ENCODE measurements around the gene PLEKHA8. TPM values are rescaled to one million over a fixed set of nuclear protein-coding genes. Genes with fewer than 3 reads are reported as not detected.

The PLEKHA8 gene
- total and polyA plus RNA-seq, 2 experiments from 2014 or later = 4.7 to 10.3 TPM

GRCh38 chr7:30154111-30154587 is 125.9 kb downstream of the PLEKHA8 start:
- 0 out of 2 replicates have a peak, but pooled peaks cover 3% of the 10 kb centered on the region for H3K79me2 ChIP-seq (ENCODE audit: insufficient read depth)
- no peaks in the 10 kb centered on the region for H3K27me3 ChIP-seq (replicated peaks; ENCODE audit: insufficient read depth)
- in situ Hi-C loops (cut with MboI) = loop anchor here (25.0 kb wide), 1 partner anchor 258 kb away; no protein-coding TSS in a partner anchor
- no peak for TF ChIP-seq EZH2phosphoT487 (IDR thresholded peaks at IDR 0.05; ENCODE audit: insufficient read depth, low read depth)
- TF ChIP-seq EZH2 (IDR thresholded peaks at IDR 0.05; ENCODE audit: insufficient read depth, poor library complexity, severe bottlenecking) = no peak
- no peak overlapping the region for H3K4me2 ChIP-seq (ENCODE audit: unreplicated experiment)
- H3K36me3 ChIP-seq (ENCODE audit: low read depth) = no peaks in the 10 kb centered on the region; the same call in 1 of the 2 replicates
- H3K27ac ChIP-seq = no peak overlapping the region
- H3K9me2 ChIP-seq (ENCODE audit: insufficient read depth) = no peaks in the 10 kb centered on the region
- no peaks in the 10 kb centered on the region for H4K20me1 ChIP-seq (ENCODE audit: insufficient read depth)
- H3K9me3 ChIP-seq (ENCODE audit: low read depth) = no peaks in the 10 kb centered on the region
- no peak overlapping the region for H3K4me3 ChIP-seq
- H2AFZ ChIP-seq = no peak overlapping the region
- 76 to 77% methylated on average over 9 of the region's 9 CpGs for WGBS, 2 experiments (ENCODE audit: low coverage in 1 of 2, low lambda C conversion rate in 2 of 2, missing lambda C conversion rate in 2 of 2)
- no peaks in the 10 kb centered on the region for H3K4me1 ChIP-seq (ENCODE audit: insufficient read depth)
- H3K9ac ChIP-seq = no peak overlapping the region
- H3F3A ChIP-seq (ENCODE audit: insufficient read depth) = no peaks in the 10 kb centered on the region
- DNase-seq = no peak

DNA sequence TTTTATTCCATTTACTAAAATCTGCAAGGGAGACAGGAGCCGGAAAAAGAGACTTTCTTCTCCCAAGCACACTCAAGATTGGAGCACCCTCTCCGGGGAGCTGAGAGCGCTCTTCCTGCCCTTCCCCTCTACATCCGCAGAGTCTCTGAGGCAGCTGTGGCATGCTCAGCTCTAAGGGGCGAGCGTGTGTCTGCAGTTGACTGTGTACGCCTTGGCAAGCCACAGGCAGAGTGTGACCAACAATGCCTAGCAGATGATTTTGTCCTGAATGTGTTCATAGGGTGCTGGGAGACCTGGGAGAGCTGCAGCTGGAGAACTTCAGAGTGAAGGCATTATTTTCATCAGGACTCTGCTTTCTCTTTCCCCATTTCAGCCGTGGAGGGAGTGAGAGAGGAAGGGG is 127.3 kb downstream of the PLEKHA8 start:
- H3K4me2 ChIP-seq (ENCODE audit: unreplicated experiment) = no peak overlapping the region
- H3K79me2 ChIP-seq (ENCODE audit: insufficient read depth) = 0 out of 2 replicates have a peak, but pooled peaks cover 3% of the 10 kb centered on the region
- H3K9me2 ChIP-seq (ENCODE audit: insufficient read depth) = no peaks in the 10 kb centered on the region
- H3K4me1 ChIP-seq (ENCODE audit: insufficient read depth) = no peaks in the 10 kb centered on the region
- no peaks in the 10 kb centered on the region for H4K20me1 ChIP-seq (ENCODE audit: insufficient read depth)
- no peak overlapping the region for H3K4me3 ChIP-seq
- no peaks in the 10 kb centered on the region; the same call in 1 of the 2 replicates for H3K36me3 ChIP-seq (ENCODE audit: low read depth)
- no peaks in the 10 kb centered on the region for H3K27me3 ChIP-seq (replicated peaks; ENCODE audit: insufficient read depth)
- TF ChIP-seq EZH2 (IDR thresholded peaks at IDR 0.05; ENCODE audit: insufficient read depth, poor library complexity, severe bottlenecking) = no peak
- TF ChIP-seq EZH2phosphoT487 (IDR thresholded peaks at IDR 0.05; ENCODE audit: insufficient read depth, low read depth) = no peak
- H3K9ac ChIP-seq = no peak overlapping the region
- H2AFZ ChIP-seq = no peak overlapping the region
- DNase-seq = no peak
- H3F3A ChIP-seq (ENCODE audit: insufficient read depth) = no peaks in the 10 kb centered on the region
- in situ Hi-C loops (cut with MboI) = loop anchor here (25.0 kb wide), 1 partner anchor 257 kb away; no protein-coding TSS in a partner anchor
- H3K27ac ChIP-seq = no peak overlapping the region
- WGBS, 2 experiments (ENCODE audit: low coverage in 1 of 2, low lambda C conversion rate in 2 of 2, missing lambda C conversion rate in 2 of 2) = 92 to 95% methylated on average over 8 of the region's 8 CpGs
- H3K9me3 ChIP-seq (ENCODE audit: low read depth) = no peaks in the 10 kb centered on the region

- Histone ChIP-seq H3K4me2 (ENCODE audit: unreplicated experiment) (no peak overlapping the region), H3K27ac (no peak overlapping the region), H3K4me3 (no peak overlapping the region), H2AFZ (no peak overlapping the region), H3K27me3 (replicated peaks; ENCODE audit: insufficient read depth) (no peaks in the 10 kb centered on the region), H3K9ac (no peak overlapping the region), H3K4me1 (ENCODE audit: insufficient read depth) (peaks cover 3% of the 10 kb centered on the region; the same call in 1 of the 2 replicates), H3F3A (ENCODE audit: insufficient read depth) (no peaks in the 10 kb centered on the region), H4K20me1 (ENCODE audit: insufficient read depth) (no peaks in the 10 kb centered on the region), H3K9me2 (ENCODE audit: insufficient read depth) (no peaks in the 10 kb centered on the region), H3K9me3 (ENCODE audit: low read depth) (no peaks in the 10 kb centered on the region), H3K36me3 (ENCODE audit: low read depth) (no peaks in the 10 kb centered on the region; the same call in 1 of the 2 replicates), H3K79me2 (ENCODE audit: insufficient read depth) (no peaks in the 10 kb centered on the region)
- 92 to 93% methylated on average over 9 of the region's 9 CpGs for WGBS, 2 experiments (ENCODE audit: low coverage in 1 of 2, low lambda C conversion rate in 2 of 2, missing lambda C conversion rate in 2 of 2)
- in situ Hi-C loops (cut with MboI) = loop anchor here (25.0 kb wide), 1 partner anchor 255 kb away; no protein-coding TSS in a partner anchor
- TF ChIP-seq EZH2phosphoT487 (IDR thresholded peaks at IDR 0.05; ENCODE audit: insufficient read depth, low read depth) (no peak), EZH2 (IDR thresholded peaks at IDR 0.05; ENCODE audit: insufficient read depth, poor library complexity, severe bottlenecking) (no peak)
- no peak for DNase-seq
Measured at GRCh38 chr7:30157204-30157603, 129.0 kb downstream of the PLEKHA8 start.

DNA sequence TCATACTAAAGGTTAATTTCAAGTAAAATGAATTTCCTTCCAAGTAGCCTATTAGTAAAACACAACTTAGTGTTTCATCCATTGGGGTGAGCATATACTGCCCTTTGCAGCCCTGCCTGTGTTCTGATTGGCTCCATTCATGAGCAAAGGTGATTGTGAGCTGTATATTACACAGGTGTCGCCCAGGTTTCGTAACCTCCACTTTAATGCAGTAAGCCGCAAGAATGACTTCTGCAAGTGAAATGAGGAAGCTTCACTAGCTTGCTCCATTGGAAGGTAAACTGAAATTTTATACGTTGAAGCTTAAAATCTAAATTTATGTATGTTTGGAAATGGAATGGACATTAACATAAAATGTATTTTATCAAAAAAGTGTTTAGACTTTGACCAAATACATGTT is 131.0 kb downstream of the PLEKHA8 start:
- 97 to 98% methylated on average over 4 of the region's 4 CpGs for WGBS, 2 experiments (ENCODE audit: low coverage in 1 of 2, low lambda C conversion rate in 2 of 2, missing lambda C conversion rate in 2 of 2)
- Histone ChIP-seq H3K4me2 (ENCODE audit: unreplicated experiment) (no peak overlapping the region), H3K9me3 (ENCODE audit: low read depth) (no peaks in the 10 kb centered on the region), H3K4me1 (ENCODE audit: insufficient read depth) (peaks cover 15% of the 10 kb centered on the region), H3K36me3 (ENCODE audit: low read depth) (no peaks in the 10 kb centered on the region), H3K4me3 (no peak overlapping the region), H3K9ac (no peak overlapping the region), H3K79me2 (ENCODE audit: insufficient read depth) (no peaks in the 10 kb centered on the region), H4K20me1 (ENCODE audit: insufficient read depth) (no peaks in the 10 kb centered on the region), H2AFZ (no peak overlapping the region), H3F3A (ENCODE audit: insufficient read depth) (0 out of 2 replicates have a peak, but pooled peaks cover 5% of the 10 kb centered on the region), H3K9me2 (ENCODE audit: insufficient read depth) (no peaks in the 10 kb centered on the region), H3K27me3 (replicated peaks; ENCODE audit: insufficient read depth) (no peaks in the 10 kb centered on the region), H3K27ac (no peak overlapping the region)
- TF ChIP-seq EZH2phosphoT487 (IDR thresholded peaks at IDR 0.05; ENCODE audit: insufficient read depth, low read depth) (no peak), EZH2 (IDR thresholded peaks at IDR 0.05; ENCODE audit: insufficient read depth, poor library complexity, severe bottlenecking) (no peak)
- in situ Hi-C loops (cut with MboI) = loop anchor here (25.0 kb wide), 1 partner anchor 253 kb away; no protein-coding TSS in a partner anchor
- DNase-seq = no peak
